Measurements from ENCODE around the gene LSM14A. TPM values are rescaled to one million over a fixed set of nuclear protein-coding genes. Genes with fewer than 3 reads are reported as not detected.

LSM14A gene
- polyA plus RNA-seq, 2 of the 4 experiments (the other 2 are of a cell fraction): 241 to 264 TPM

DNA sequence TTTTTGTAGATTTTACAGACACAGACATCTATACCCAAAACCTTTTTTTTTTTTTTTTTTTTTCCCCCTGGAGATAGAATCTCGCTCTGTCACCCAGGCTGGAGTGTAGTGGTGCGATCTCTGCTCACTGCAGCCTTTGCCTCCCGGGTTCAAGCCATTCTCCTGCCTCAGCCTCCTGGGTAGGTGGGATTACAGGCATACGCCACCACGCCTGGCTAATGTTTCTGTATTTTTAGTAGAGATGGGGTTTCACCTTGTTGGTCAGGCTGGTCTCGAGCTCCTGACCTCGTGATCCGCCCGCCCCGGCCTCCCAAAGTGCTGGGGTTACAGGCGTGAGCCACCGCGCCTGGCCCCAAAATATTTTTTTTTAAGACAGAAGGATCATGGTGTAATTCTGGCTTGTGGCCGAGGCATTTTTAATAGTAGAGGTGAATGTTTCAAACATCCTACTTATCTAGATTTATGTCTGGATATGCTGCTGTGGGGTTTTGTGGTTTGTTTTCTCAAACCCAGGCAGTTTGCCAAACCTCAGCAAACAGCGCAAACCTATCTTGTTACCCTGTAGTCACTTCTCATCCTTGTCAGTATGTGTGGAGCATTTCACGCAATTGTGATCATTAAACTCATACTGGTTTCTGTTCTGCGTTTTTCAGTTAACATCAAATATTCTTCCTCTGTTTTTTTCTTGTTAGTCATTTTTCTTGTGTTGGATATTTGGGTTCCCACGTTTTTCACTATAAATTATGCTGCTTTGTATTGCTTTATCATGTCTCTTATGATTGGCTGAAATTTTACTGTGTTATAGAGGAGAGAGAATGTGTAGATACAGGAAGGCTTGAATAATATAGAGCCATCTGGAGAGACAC, 45.9 kb downstream of the LSM14A start:
- 84% methylated on average over 18 of the region's 18 CpGs for WGBS (ENCODE audit: missing lambda C conversion rate)
- 0 out of 3 replicates have a peak overlapping the region, but pooled peaks have one; percentile 1 for H3K4me2 ChIP-seq
- FAIRE-seq (peak; percentile 83), DNase-seq (ENCODE audit: low read depth in 1 of 2, low spot score in 1 of 2) (peak in 1 of 2 experiments; percentile 57), ATAC-seq (peak; percentile 44 to 64; a peak in 4 of 6 replicates)
- ChIA-PET CTCF (interaction anchor here (0.7 to 12.6 kb wide), 6 partner anchors 9 to 440 kb away, joined by 3 to 173 read pairs (median 4); no protein-coding TSS in a partner anchor), POLR2A (interaction anchor here (1.1 to 1.6 kb wide), 2 partner anchors 15 to 45 kb away, joined by 3 to 8 read pairs; no protein-coding TSS in a partner anchor)
- no peaks in the 10 kb centered on the region for H3K9me3 ChIP-seq
- H3K4me3 ChIP-seq: no peak overlapping the region
- TF ChIP-seq GATA3 (IDR thresholded peaks at IDR 0.05; ENCODE audit: borderline replicate concordance): peak; percentile 55; the same call in 1 of the 2 replicates
- TF ChIP-seq KDM1A (IDR thresholded peaks at IDR 0.05; ENCODE audit: low read depth): no peak
- H3K27ac ChIP-seq: peak overlapping the region in 1 of 2 experiments; percentile 3; a peak in 1 of 6 replicates
- peaks cover 13% of the 10 kb centered on the region; the same call in 2 of the 3 replicates for H3K4me1 ChIP-seq

DNA sequence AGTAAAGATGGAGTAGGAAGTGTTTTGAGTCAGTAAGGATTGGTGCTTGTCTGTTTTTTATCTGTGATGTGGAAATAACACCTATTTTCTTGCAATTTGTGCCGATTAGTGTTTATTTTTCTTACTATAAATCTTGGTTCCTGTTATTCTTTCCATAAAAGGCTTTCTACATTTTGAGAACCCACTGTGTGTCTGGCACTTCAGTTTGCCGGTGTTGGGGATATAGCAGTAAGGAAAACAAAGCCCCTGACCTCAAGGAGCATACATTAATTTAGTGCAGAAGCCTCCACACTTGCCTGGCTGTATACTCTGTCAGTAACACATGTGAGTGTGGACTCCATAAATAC, 46.5 kb downstream of the LSM14A start:
- H3K4me1 ChIP-seq: peaks cover 13% of the 10 kb centered on the region; the same call in 2 of the 3 replicates
- CTCF ChIA-PET: interaction anchor here (0.8 to 12.6 kb wide), 11 partner anchors 9 to 441 kb away, joined by 3 to 173 read pairs (median 6); partner anchors contain the start of gene LSM14A
- no peak overlapping the region for H3K4me2 ChIP-seq
- DNase-seq (ENCODE audit: low read depth in 1 of 2, low spot score in 1 of 2): no peak
- ATAC-seq: no peak
- 76% methylated on average over 2 of the region's 2 CpGs for WGBS (ENCODE audit: missing lambda C conversion rate)
- no peaks in the 10 kb centered on the region for H3K9me3 ChIP-seq
- no peak overlapping the region for H3K4me3 ChIP-seq
- H3K27ac ChIP-seq: no peak overlapping the region
- no peak for FAIRE-seq
- TF ChIP-seq CBX2 (IDR thresholded peaks at IDR 0.05; ENCODE audit: borderline replicate concordance, low read depth) (no peak), HDAC2 (IDR thresholded peaks at IDR 0.05) (no peak), ZSCAN20 (CRISPR knock-in tag; IDR thresholded peaks at IDR 0.05) (no peak), RARB (CRISPR knock-in tag; IDR thresholded peaks at IDR 0.05) (no peak)
- TF ChIP-seq, protein P1, sequence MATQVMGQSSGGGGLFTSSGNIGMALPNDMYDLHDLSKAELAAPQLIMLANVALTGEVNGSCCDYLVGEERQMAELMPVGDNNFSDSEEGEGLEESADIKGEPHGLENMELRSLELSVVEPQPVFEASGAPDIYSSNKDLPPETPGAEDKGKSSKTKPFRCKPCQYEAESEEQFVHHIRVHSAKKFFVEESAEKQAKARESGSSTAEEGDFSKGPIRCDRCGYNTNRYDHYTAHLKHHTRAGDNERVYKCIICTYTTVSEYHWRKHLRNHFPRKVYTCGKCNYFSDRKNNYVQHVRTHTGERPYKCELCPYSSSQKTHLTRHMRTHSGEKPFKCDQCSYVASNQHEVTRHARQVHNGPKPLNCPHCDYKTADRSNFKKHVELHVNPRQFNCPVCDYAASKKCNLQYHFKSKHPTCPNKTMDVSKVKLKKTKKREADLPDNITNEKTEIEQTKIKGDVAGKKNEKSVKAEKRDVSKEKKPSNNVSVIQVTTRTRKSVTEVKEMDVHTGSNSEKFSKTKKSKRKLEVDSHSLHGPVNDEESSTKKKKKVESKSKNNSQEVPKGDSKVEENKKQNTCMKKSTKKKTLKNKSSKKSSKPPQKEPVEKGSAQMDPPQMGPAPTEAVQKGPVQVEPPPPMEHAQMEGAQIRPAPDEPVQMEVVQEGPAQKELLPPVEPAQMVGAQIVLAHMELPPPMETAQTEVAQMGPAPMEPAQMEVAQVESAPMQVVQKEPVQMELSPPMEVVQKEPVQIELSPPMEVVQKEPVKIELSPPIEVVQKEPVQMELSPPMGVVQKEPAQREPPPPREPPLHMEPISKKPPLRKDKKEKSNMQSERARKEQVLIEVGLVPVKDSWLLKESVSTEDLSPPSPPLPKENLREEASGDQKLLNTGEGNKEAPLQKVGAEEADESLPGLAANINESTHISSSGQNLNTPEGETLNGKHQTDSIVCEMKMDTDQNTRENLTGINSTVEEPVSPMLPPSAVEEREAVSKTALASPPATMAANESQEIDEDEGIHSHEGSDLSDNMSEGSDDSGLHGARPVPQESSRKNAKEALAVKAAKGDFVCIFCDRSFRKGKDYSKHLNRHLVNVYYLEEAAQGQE (IDR thresholded peaks at IDR 0.05): no peak
- POLR2A ChIA-PET: interaction anchor here (1.5 kb wide), 1 partner anchor 47 kb away, joined by 5 read pairs; no protein-coding TSS in a partner anchor

- ATAC-seq (peak; percentile 83 to 84), FAIRE-seq (peak; percentile 99), DNase-seq (ENCODE audit: low read depth in 1 of 2, low spot score in 1 of 2) (peak; percentile 87 to 88)
- H3K9me3 ChIP-seq: no peaks in the 10 kb centered on the region
- WGBS (ENCODE audit: missing lambda C conversion rate): 57% methylated on average over 4 of the region's 4 CpGs
- ChIA-PET CTCF (interaction anchor here (0.6 to 12.6 kb wide), 30 partner anchors 9 to 442 kb away, joined by 3 to 173 read pairs (median 4); partner anchors contain the start of genes LSM14A and UBA2), POLR2A (interaction anchor here (0.9 kb wide), 1 partner anchor 49 kb away, joined by 3 read pairs; no protein-coding TSS in a partner anchor)
- no peak overlapping the region for H3K27ac ChIP-seq
- H3K4me3 ChIP-seq: no peak overlapping the region
- no peak overlapping the region for H3K4me2 ChIP-seq
- peaks cover 27% of the 10 kb centered on the region for H3K4me1 ChIP-seq
- TF ChIP-seq MAX (IDR thresholded peaks at IDR 0.05): no peak
- TF ChIP-seq SREBF2 (IDR thresholded peaks at IDR 0.05): no peak
- TF ChIP-seq FOXS1 (CRISPR knock-in tag; IDR thresholded peaks at IDR 0.05): peak; percentile 86; the same call in 1 of the 2 replicates
- TF ChIP-seq EHF (CRISPR knock-in tag; IDR thresholded peaks at IDR 0.05): no peak
- no peak for TF ChIP-seq EHMT2 (IDR thresholded peaks at IDR 0.05; ENCODE audit: low read depth)
- no peak for TF ChIP-seq GATA3 (IDR thresholded peaks at IDR 0.05; ENCODE audit: borderline replicate concordance)
- no peak for TF ChIP-seq POLR2A (IDR thresholded peaks at IDR 0.05; ENCODE audit: low read length)
- TF ChIP-seq SMC3 (IDR thresholded peaks at IDR 0.05): peak; percentile 73
- TF ChIP-seq TP53 (CRISPR knock-in tag; IDR thresholded peaks at IDR 0.05): no peak
- TF ChIP-seq KDM5A (IDR thresholded peaks at IDR 0.05): no peak
- no peak for TF ChIP-seq RARB (CRISPR knock-in tag; IDR thresholded peaks at IDR 0.05)
- TF ChIP-seq, protein P1 (IDR thresholded peaks at IDR 0.05): no peak
- TF ChIP-seq, protein P2, sequence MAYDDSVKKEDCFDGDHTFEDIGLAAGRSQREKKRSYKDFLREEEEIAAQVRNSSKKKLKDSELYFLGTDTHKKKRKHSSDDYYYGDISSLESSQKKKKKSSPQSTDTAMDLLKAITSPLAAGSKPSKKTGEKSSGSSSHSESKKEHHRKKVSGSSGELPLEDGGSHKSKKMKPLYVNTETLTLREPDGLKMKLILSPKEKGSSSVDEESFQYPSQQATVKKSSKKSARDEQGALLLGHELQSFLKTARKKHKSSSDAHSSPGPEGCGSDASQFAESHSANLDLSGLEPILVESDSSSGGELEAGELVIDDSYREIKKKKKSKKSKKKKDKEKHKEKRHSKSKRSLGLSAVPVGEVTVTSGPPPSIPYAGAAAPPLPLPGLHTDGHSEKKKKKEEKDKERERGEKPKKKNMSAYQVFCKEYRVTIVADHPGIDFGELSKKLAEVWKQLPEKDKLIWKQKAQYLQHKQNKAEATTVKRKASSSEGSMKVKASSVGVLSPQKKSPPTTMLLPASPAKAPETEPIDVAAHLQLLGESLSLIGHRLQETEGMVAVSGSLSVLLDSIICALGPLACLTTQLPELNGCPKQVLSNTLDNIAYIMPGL (CRISPR knock-in tag; IDR thresholded peaks at IDR 0.05; ENCODE audit: borderline replicate concordance): no peak
- no peak for TF ChIP-seq POLR2AphosphoS2 (conservative IDR thresholded peaks at IDR 0.05; ENCODE audit: low read length)
- no peak for TF ChIP-seq BCL3 (IDR thresholded peaks at IDR 0.05)
- TF ChIP-seq ZSCAN20 (CRISPR knock-in tag; IDR thresholded peaks at IDR 0.05): no peak
Measured at GRCh38 chr19:34220472-34221063, 48.3 kb downstream of the LSM14A start.

Data from A549 (cell line).